Vagina (tissue), 2 donors: Measurements from ENCODE around the gene CTSW.

Experiments used
- CTCF ChIP-seq, 3 experiments: fragments of 450-650 bp in 2 of 3; fragments of 200-600 bp in 1 of 3; sonication (generic) in 1 of 3; IDR thresholded peaks; one replicate each; pipeline ENCODE4 v1.5.1; 2017 to 2019; ENCODE audit warnings: antibody characterized with exemption in 3 of 3, mild to moderate bottlenecking in 2 of 3, moderate library complexity in 2 of 3
- POLR2A ChIP-seq, 2 donors: fragments of 450-650 bp; IDR thresholded peaks; one replicate each; pipeline ENCODE4 v1.6.1; 2017; ENCODE audit warnings: antibody characterized with exemption in 2 of 2, mild to moderate bottlenecking in 2 of 2, moderate library complexity in 2 of 2
- POLR2AphosphoS5 ChIP-seq, 2 donors: sonication (generic); formaldehyde crosslinking; IDR thresholded peaks; one replicate each; pipeline ENCODE4 v1.9.0; 2017; ENCODE audit warnings: antibody characterized with exemption in 2 of 2, mild to moderate bottlenecking in 2 of 2, low read depth in 1 of 2; ENCODE audit not compliant: insufficient read depth in 1 of 2

DNA sequence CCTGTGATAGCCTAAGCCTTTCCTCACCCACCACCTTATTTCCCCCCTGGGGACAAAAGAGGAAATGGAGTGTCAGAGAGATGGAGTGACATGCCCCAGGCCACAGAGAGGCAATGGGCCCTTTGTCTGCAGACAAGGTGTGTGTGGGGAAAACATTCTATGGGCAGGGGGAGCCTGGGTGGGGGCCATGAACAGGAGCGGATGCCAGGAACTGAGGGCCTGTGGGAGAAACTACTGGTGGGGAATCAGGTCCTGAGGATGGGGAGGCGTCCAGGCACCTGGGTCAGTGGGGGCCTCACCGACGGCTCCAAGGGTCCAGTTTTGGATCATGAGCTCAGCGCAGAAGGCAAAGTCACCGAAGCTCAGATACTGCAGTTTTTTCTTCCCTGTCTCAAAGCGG, 5.6 kb downstream of the CTSW start:
- TF ChIP-seq CTCF (IDR thresholded peaks at IDR 0.05), result no peak
- no peak for TF ChIP-seq POLR2A (IDR thresholded peaks at IDR 0.05)
- TF ChIP-seq POLR2AphosphoS5 (IDR thresholded peaks at IDR 0.05; ENCODE audit: insufficient read depth in 1 of 2, low read depth in 1 of 2), result no peak
